Endothelial cell of umbilical vein (primary cell): Measurements from ENCODE around the gene DLL1.

Experiments used
- CTCF ChIP-seq, 2 donors: IDR thresholded peaks; 1 replicate in 1 of 2; 2 replicates in 1 of 2; pipeline ENCODE4 v1.5.1; 2011; ENCODE audit warnings: low read length in 2 of 2, mild to moderate bottlenecking in 2 of 2, moderate library complexity in 2 of 2, control low read depth in 1 of 2, inconsistent platforms in 1 of 2, low read depth in 1 of 2; ENCODE audit not compliant: insufficient read depth in 1 of 2; ENCODE audit errors: extremely low read depth in 1 of 2
- EZH2 ChIP-seq: IDR thresholded peaks from 2 replicates; pipeline ENCODE4 v1.6.1; 2012; ENCODE audit warnings: borderline replicate concordance, low read depth, mild to moderate bottlenecking, moderate library complexity, low read length, inconsistent platforms; ENCODE audit not compliant: severe bottlenecking
- MYC ChIP-seq: IDR thresholded peaks from one replicate; pipeline ENCODE4 v1.6.1; 2011; ENCODE audit warnings: mild to moderate bottlenecking, low read depth, low read length
- POLR2A ChIP-seq: IDR thresholded peaks from 2 replicates; pipeline ENCODE4 v1.6.1; 2012; ENCODE audit warnings: low read depth, mild to moderate bottlenecking, control low read depth, low read length
- POLR2AphosphoS5 ChIP-seq: IDR thresholded peaks from 2 replicates; pipeline ENCODE4 v1.6.1; 2012; ENCODE audit warnings: low read depth, mild to moderate bottlenecking, control low read depth, low read length, moderate library complexity; ENCODE audit not compliant: insufficient read depth

- no peak for TF ChIP-seq POLR2AphosphoS5
- TF ChIP-seq EZH2 = no peak
- no peak for TF ChIP-seq POLR2A
- TF ChIP-seq CTCF (IDR thresholded peaks at IDR 0.05; ENCODE audit: extremely low read depth in 1 of 2, insufficient read depth in 1 of 2, low read depth in 1 of 2, low read length in 2 of 2) = no peak
- TF ChIP-seq MYC = no peak
These were observed 26.2 kb upstream of the DLL1 start for GRCh38 chr6:170317076-170317475.
